Kidney epithelial cell (primary cell): ENCODE measurements around the gene FMC1. TPM values are rescaled to one million over a fixed set of nuclear protein-coding genes. Genes with fewer than 3 reads are reported as not detected.

Experiments
- DNase-seq: peaks from one replicate; pipeline ENCODE4 v3.0.0-alpha.2; 2010; ENCODE audit warnings: low read depth
- H3K27me3 ChIP-seq: 2 replicates; pipeline ENCODE4 v1.6.0; 2011; ENCODE audit warnings: low read length; ENCODE audit not compliant: control insufficient read depth, insufficient read depth
- H3K36me3 ChIP-seq: 2 replicates; pipeline ENCODE4 v1.5.1; 2011; ENCODE audit warnings: low read length; ENCODE audit not compliant: control insufficient read depth, insufficient read depth
- H3K4me3 ChIP-seq: 2 replicates; pipeline ENCODE4 v1.5.1; 2011; ENCODE audit warnings: low read depth, mild to moderate bottlenecking, control low read depth, low read length
- total RNA-seq: library from RNA; depleted of rRNA; stranded (reverse); fragments of >200 nt; gene quantifications from 2 replicates; pipeline ENCODE4 v1.2.3, GENCODE V29; 2015
- TF ChIP-seq, protein P1 (sequence below): IDR thresholded peaks from 2 replicates; pipeline ENCODE4 v1.5.1; 2011; ENCODE audit warnings: mild to moderate bottlenecking, moderate library complexity, low read length, control low read depth, inconsistent platforms; ENCODE audit not compliant: insufficient read depth, poor library complexity, severe bottlenecking

FMC1 gene
- total RNA-seq, 1 donor from 2014 or later: 8.3 TPM

DNA sequence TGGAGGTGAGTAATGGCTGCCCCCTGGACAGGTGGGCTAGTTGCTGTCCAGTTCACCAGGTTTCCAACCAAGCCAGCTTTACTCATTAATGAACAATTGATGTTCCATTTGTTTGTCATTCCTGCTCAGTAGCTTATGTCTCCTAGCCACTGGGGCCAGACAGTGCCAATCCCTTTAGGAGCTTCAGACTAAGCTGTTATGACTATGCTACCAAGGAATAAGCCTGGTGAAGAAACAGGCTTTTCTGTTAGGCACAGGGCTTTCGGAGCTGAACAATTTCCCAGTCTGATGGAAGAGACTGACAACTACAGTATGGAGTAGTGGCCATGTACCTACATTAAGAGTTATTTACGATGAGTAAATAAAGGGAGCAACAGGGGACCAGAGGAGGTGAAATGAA is 2.1 kb upstream of the FMC1 start:
- DNase-seq: no peak
- H3K4me3 ChIP-seq: no peak overlapping the region
- H3K27me3 ChIP-seq: no peaks in the 10 kb centered on the region
- H3K36me3 ChIP-seq: no peaks in the 10 kb centered on the region
- TF ChIP-seq, protein P1, sequence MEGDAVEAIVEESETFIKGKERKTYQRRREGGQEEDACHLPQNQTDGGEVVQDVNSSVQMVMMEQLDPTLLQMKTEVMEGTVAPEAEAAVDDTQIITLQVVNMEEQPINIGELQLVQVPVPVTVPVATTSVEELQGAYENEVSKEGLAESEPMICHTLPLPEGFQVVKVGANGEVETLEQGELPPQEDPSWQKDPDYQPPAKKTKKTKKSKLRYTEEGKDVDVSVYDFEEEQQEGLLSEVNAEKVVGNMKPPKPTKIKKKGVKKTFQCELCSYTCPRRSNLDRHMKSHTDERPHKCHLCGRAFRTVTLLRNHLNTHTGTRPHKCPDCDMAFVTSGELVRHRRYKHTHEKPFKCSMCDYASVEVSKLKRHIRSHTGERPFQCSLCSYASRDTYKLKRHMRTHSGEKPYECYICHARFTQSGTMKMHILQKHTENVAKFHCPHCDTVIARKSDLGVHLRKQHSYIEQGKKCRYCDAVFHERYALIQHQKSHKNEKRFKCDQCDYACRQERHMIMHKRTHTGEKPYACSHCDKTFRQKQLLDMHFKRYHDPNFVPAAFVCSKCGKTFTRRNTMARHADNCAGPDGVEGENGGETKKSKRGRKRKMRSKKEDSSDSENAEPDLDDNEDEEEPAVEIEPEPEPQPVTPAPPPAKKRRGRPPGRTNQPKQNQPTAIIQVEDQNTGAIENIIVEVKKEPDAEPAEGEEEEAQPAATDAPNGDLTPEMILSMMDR: no peak

DNA sequence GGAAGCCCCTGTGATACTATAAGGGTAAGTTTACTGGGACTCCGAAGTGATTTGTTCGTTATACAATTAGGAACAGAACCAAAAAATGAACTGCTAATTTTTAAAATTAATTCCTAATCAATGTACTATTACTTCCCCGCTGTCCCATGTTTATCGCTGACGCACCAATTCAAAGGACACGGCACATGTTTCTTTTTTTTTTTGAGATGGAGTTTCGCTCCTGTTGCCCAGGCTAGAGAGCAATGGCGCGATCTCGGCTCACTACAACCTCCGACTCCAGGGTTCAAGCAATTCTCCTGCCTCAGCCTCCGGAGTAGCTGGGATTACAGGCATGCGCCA is 1.5 kb upstream of the FMC1 start:
- TF ChIP-seq, protein P1: no peak
- DNase-seq: no peak
- Histone ChIP-seq H3K4me3 (peak overlapping the region; percentile 66), H3K36me3 (no peaks in the 10 kb centered on the region), H3K27me3 (no peaks in the 10 kb centered on the region)

DNA sequence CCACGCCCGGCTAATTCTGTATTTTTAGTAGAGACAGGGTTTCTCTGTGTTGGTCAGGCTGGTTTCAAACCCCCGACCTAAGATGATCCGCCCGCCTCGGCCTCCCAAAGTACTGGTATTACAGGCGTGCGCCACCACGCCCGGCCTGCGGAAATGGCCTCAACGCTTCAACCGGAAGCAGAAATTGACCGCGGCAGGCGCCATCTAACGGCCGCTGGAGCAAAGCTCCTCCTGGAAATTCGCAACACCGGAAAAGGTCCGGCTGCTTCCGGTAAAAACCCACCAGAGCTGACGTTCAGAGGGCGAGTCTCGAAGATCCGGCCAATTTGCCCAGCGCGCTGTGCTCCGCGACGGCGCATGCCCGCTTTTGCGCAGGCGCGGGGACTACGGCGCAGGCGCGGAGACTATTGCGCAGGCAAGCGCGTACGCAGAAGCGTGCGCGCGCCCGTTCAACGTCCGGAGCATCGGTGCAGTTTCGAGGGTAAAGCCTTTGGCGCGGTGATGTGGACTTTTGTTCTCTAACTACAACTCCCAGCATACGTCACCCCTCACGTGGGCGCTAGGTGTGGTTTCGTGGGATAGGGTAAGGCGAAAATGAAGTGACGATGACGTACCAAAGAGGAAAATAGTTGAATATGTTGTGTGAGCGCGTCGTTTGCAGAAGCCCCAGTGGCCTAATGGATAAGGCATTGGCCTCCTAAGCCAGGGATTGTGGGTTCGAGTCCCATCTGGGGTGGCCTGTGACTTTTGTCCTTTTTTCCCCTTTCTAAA is 915 bp upstream of the FMC1 start:
- H3K4me3 ChIP-seq: peak overlapping the region; percentile 66
- peak; percentile 98 for DNase-seq
- H3K27me3 ChIP-seq: no peaks in the 10 kb centered on the region
- TF ChIP-seq, protein P1: peak; percentile 78
- no peaks in the 10 kb centered on the region for H3K36me3 ChIP-seq

DNA sequence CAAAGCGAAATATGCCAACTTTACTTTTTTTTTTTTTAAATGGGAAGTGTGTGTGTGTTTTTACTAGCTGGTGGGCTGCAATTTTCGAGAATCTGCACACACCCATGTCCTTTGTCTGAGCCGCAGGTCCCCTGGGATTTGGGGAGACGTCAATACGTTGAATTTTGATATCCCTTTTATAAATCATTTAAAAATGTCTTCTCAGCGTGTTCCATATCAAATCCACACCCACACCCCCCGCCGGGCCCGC is 404 bp upstream of the FMC1 start:
- Histone ChIP-seq H3K4me3 (peak overlapping the region; percentile 66), H3K36me3 (no peaks in the 10 kb centered on the region), H3K27me3 (no peaks in the 10 kb centered on the region)
- no peak for DNase-seq
- TF ChIP-seq, protein P1: no peak

DNA sequence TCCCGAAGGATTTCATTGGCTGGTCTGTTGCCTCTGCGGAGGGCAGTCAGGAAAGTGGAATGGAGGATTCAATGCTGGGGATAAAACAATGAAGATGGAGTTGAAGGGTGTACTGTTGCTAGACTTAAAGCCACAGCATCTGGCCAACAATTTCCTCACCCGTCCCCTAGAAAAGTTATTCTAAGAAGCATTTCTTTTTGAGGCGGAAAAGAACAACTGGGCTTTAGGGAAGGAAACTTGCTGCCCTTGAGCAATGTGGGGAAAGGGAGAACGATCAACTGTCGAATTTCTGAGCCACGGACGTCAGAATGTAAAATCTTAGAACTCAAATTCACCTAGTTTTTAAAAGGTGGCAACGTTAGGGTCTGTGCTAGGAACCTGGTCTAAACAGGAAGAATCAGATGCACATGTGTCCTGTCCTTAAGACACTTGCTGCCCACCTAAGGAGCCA is 664 bp downstream of the FMC1 start:
- peak overlapping the region; percentile 66 for H3K4me3 ChIP-seq
- H3K27me3 ChIP-seq: no peaks in the 10 kb centered on the region
- no peaks in the 10 kb centered on the region for H3K36me3 ChIP-seq
- peak; percentile 69 for DNase-seq
- TF ChIP-seq, protein P1: no peak

DNA sequence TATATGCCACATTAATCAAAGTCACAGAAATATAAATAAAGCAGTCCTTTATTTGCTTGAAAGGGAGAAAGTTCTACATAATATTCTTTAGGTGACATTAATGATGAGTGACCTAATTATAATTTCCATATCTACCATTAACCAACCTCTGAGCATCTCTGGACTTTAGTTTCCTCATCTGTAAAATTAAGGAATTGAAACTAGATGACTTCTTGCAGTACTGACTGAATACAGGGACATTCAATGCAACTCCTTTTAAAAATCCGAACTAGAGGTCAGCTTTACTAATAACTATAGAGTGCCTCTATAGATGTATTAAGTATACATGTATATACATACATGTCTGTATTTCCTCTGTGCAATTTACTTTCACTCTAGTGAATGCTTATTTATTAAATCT is 3.9 kb downstream of the FMC1 start:
- no peak for DNase-seq
- Histone ChIP-seq H3K4me3 (no peak overlapping the region), H3K36me3 (no peaks in the 10 kb centered on the region), H3K27me3 (no peaks in the 10 kb centered on the region)
- TF ChIP-seq, protein P1: no peak
